Measurements from ENCODE around the gene ITGAV.

DNA sequence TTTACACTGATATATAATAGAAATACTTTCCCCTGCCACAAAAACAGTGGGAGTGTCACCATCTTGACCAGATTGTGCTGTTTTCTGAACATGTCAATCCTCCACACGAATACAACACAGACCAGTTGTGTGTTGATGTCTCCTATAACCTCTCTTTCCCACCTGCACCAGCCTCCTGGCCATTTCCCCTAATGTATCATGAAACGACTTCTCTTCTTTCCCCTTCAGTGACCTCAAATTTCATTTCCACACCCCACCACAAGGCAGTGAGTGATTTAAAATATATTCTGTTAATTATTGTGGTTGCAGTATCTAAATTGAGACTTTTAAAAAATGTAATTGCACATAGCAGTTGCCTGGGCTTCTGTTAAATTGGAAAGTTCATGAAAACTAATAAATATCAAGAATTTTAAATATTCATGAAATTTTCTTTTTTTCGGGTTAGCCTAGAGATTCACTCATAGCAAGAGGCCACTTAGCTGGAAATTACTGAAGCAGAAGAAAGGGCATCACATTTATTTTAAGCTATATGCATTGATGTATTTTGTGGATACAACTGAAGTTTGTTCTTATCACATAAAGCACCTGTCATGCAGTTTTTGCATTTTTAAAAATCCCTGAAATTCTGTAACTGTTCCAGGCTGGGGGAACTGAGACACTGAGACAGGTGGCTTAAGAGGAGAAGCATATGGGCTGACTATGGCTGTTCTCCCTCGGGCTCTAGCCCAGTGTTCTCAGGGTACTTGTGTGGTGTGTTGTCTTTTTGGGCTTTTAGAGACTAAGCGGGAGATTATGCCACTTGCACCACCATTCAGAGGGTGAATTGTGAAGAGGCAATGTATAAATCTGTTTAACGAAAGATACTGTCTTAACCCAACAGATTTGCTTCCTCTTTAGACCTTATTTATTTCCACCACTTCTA is 119.9 kb downstream of the ITGAV start:
- TF ChIP-seq EP300 (IDR thresholded peaks at IDR 0.05; ENCODE audit: borderline replicate concordance) (no peak), YY1 (IDR thresholded peaks at IDR 0.05; ENCODE audit: low read depth) (no peak)

All from Ishikawa (cell line).